Activated naive CD4-positive, alpha-beta T cell (primary cell): ENCODE measurements around the gene MAGEA10.
"Not testable (repeated sequence)": the region's sequence is repeated elsewhere in the genome, so short reads cannot be mapped to it uniquely, and the experiment has no call there.

Experiments
- DNase-seq, 4 experiments: peaks; one replicate each; lab custom pipeline; 2025; lab: John Stamatoyannopoulos, UW

Gene MAGEA10

DNA sequence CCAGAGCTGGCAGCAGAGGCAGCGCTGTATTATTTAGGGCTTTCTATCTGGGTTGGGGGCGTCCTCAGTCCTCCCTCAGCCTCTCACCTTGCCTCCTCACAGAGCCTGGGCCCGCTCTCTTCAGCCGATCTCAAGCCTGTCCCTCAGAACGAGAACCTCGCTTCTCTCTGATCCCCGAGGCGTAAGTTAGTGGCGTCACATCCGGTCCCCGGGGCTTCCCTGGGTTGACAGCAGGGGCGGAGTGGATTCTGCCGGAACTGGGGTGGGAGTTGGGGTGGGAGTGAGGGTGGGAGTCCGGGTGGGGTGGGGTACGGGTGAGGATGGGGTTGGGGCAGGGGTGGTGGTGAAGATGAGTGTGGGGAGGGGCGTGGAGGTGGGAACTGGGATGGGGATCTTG lies at the start of gene MAGEA10:
Gene MAGEA10 (minus strand): TSS at position 190 of the 397 bp plus-strand sequence. CDS start 2,957 bp downstream, outside the sequence.
- no peak for DNase-seq

DNA sequence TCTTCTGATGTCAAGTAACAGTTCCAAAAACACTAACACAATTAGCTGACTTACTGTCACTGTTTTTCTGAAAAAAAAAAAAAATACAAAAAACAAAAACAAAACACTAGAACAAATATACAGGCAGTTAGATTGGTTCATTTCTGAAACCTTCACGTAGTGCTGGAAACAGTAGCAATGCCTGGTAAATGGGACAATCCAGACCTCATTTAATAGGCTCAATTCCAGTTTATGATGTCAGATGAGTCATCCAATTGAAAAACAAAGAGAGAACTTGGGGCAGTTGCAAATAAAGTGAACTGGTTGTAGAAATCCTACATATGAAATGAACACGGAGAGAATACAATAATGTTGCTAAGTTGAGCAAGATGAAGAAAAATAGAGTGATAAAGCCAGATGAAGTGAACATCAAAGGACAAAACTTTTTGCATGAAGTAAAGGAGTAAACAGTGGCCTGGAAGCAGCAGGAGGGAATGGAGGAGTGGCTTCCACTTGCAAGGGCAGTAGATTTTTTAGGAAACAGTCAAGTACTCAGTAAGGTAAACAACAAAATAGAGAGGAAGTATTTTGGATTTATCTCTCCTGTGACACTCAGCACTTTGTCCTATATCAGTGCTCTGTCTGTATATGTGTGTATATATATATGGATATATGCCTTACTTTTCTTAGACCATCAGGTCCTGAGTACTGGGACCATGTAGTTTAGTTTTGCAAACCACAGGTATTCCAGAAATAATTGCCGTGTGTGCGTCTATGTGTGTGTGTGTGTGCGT lies 39.3 kb upstream of the MAGEA10 start:
- no peak for DNase-seq

GRCh38 chrX:152177052-152177451 lies 38.7 kb upstream of the MAGEA10 start:
- no peak for DNase-seq

DNA sequence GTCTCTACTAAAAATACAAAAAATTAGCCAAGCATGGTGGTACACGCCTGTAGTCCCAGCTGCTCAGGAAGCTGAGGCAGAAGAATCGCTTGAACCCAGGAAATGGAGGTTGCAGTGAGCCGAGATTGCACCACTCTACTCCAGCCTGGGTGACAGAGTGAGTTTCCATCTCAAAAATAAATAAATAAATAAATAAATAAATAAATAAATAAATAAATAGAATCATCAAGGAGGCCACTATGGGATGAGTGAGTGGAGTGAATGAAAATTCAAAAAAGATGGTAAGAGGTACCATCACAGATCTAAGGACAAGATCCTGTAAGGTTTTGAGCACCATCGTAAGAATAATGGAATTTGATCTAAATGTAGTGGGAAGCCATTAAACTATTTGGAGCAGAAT lies 37.5 kb upstream of the MAGEA10 start:
- not testable (repeated sequence) for DNase-seq

GRCh38 chrX:152173923-152174322 lies 35.5 kb upstream of the MAGEA10 start:
- not testable (repeated sequence) for DNase-seq

GRCh38 chrX:152170621-152171020 lies 32.2 kb upstream of the MAGEA10 start:
- no peak for DNase-seq

GRCh38 chrX:152165033-152165743 lies 26.8 kb upstream of the MAGEA10 start:
- DNase-seq, result no peak

GRCh38 chrX:152157042-152157441 lies 18.7 kb upstream of the MAGEA10 start:
- DNase-seq, result no peak

DNA sequence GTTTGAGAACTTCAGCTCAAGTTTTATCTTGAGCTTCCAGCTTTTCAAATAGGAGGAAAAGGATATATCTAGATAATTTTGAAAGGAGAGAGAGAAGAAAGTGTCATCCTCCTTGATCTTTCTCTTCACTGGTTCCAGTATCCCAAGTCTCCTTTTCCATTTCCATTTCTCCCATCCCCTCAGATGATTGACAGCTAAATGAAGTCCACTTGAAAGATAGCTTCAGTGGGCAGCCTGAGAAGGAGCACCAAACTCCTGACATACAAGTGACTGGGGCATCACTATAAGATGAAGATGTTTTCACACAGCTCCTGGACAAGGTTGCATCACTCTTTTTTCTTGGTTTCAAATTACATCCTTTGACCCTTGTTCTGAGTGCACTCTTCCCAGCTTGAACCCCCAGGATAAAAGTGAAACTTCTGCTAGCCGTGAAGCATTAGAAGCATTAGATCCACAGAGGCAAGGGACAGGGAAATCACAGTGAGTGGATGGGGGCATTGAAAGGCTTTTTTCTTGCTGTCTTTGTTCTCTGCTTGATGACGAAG lies 17.5 kb upstream of the MAGEA10 start:
- DNase-seq, result no peak

DNA sequence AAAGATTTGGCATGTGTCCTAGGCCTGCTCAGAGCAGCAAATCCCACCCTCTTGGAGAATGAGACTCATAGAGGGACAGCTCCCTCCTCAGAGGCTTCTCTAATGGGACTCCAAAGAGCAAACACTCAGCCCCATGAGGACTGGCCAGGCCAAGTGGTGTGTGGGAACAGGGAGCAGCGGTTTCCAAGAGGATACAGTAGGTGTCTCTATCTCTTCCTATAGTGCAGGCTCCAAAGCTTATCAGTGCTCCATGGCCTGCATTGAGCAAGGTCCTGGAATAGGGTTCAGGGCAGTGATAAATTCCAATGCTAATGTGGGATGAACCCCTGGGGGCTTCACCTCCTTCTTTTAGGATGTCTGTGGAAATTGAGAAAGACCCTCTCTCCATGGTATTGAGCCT lies 15.7 kb upstream of the MAGEA10 start:
- DNase-seq, result no peak

- no peak for DNase-seq
Observed at GRCh38 chrX:152151256-152151655, 12.9 kb upstream of the MAGEA10 start.

GRCh38 chrX:152149648-152150047 lies 11.3 kb upstream of the MAGEA10 start:
- DNase-seq, result no peak

- no peak for DNase-seq
Observed at GRCh38 chrX:152139589-152139988, 1.2 kb upstream of the MAGEA10 start.

GRCh38 chrX:152137771-152138387 lies 498 bp downstream of the MAGEA10 start:
- no peak for DNase-seq

DNA sequence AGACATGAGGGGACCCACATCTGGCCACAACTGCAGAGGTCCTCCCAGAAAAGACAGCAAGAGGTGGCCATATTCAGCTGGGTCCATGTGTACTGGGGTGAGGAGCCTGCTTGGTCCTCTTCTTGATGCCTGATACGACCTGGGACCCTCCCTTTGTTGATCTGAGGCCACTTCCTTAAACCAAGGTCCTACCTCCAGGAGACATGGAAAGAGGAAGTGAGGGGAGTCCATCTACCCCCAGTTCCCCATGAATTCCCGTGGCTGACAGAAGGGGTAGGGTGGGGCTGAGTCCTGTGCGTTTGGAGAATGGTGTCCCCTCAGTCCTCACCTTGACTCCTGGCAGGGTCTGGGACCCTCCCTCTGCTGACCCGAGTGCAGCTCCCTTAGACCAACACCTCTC lies 2.1 kb downstream of the MAGEA10 start:
- DNase-seq, result no peak

DNA sequence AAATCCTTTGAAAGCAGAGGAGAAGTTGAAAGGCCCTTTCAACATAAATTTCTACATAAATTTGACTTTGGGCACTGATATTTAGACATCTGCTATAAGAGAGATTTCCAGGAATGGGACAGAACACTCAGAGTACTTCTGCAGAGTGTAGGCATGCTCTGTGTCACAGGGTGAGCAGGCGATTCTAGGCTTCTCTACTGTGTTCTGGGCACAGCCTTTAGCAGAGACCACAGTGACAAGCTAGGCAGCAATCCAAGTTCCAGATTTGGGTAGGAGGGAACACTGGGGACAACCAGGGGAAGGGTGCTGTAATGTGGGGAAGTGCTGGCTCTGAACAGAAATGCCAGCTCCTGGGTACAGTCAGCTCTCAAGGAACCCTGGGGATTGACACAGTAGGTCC lies 6.9 kb downstream of the MAGEA10 start:
- DNase-seq, result no peak

DNA sequence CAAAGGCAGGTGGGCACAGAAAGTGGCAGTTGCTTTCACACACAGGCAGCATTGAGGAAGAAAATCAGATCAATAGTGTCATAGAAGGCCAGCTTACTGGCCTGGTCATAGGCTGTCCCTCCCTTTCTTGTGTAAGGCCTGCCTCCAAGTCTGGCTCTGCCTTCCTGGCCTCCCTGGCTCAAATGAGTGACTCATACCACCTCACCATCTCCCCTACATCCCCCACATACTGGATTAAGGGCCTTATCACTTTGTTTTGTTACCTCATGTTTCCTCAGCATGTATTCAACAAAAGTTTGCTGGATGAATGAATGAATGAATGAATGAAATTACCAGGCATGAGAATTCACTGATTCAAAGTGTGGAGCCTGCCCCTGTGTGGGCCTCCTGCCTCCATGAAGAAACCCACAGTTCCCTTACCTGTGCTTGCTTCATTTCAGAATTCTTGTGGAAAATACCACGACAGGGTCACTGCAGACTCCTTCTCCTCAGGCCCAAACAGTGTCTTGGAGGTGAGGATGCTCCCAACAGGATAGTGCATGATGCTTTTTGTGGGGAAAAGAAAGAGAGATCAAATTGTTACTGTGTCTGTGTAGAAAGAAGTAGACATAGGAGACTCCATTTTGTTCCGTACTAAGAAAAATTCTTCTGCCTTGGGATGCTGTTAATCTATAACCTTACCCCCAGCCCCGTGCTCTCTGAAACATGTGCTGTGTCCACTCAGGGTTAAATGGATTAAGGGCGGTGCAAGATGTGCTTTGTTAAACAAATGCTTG lies 9.1 kb downstream of the MAGEA10 start:
- not testable (repeated sequence) for DNase-seq

DNA sequence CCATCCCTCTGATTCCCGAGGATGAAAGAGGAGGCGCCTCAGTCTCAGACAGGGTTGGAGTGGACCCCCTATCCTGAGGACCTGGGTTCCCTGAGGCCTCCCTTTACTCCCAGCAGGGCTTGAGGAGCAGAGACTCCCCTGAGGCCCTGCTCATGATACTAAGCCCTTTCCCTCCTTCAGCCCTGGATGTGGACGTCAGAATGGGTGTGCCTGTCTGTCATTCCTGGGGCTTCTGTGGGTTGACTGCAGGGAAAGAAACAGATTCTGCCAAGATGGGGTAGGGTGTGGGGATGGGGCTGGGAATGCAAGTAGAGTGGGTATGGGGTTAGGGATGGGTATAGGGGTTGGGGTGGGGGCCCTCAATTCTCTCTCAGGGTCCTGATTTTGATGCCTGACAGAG lies 21.1 kb downstream of the MAGEA10 start:
- DNase-seq, result no peak

- no peak for DNase-seq
Observed at GRCh38 chrX:152108527-152108926, 29.9 kb downstream of the MAGEA10 start.

- DNase-seq, result no peak
Observed at GRCh38 chrX:152103866-152104265, 34.5 kb downstream of the MAGEA10 start.

DNA sequence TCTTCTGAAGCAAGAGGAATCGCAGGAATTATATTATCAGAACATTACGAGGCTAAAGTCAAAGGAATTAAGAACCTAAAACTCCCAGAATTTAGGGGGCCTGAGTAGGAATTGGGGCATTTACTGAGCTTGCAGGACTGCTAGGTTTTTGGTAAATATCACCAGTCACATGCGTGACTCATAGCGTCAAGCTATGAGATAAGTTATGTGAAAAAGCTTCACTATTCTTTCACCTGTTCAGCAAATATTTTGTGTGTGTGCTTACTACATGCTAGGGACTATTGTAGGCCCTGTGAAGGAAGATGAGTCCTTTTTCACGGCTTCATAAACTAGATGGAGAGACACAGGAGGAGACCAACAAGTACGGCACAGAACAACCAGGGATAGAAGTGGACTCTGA lies 52.2 kb downstream of the MAGEA10 start:
- DNase-seq, result no peak
